ENCODE results near the gene TIMELESS. TPM values are rescaled to one million over a fixed set of nuclear protein-coding genes. Genes with fewer than 3 reads are reported as not detected.
A peak's percentile ranks its signal among the peaks of the same experiment; 100 is the strongest.

Gene TIMELESS
- total RNA-seq, 1 donor from 2014 or later: 35.0 TPM

- no peak overlapping the region for H3K4me3 Mint-ChIP-seq
Measured at GRCh38 chr12:56373515-56373914, 75.7 kb downstream of the TIMELESS start.

GRCh38 chr12:56366948-56367347 is 82.3 kb downstream of the TIMELESS start:
- DNase-seq (no peak), ATAC-seq (ENCODE audit: low read depth) (no peak)
- H3K4me1 Mint-ChIP-seq: no peaks in the 10 kb centered on the region
- intact Hi-C loops (cut with micrococcal nuclease): loop anchor here (10.0 kb wide), 1 partner anchor 268 kb away; the partner anchor contains the start of gene BAZ2A
- H3K4me3 Mint-ChIP-seq: no peak overlapping the region
- TF ChIP-seq CTCF (IDR thresholded peaks at IDR 0.05): no peak
- no peaks in the 10 kb centered on the region for H3K27me3 Mint-ChIP-seq
- H3K9me3 Mint-ChIP-seq: no peaks in the 10 kb centered on the region
- CTCF ChIA-PET: no interaction called here
- no peaks in the 10 kb centered on the region for H3K36me3 Mint-ChIP-seq (ENCODE audit: low read depth)
- H3K27ac Mint-ChIP-seq: no peak overlapping the region
- POLR2A ChIA-PET: interaction anchor here (0.5 kb wide), 1 partner anchor 37 kb away, joined by 7 read pairs; no protein-coding TSS in a partner anchor

More at GRCh38 chr12:56373515-56373914, 75.7 kb downstream of the TIMELESS start:
- no peak for TF ChIP-seq CTCF (IDR thresholded peaks at IDR 0.05)
- Mint-ChIP-seq H3K27ac (peak overlapping the region; percentile 94), H3K4me1 (peaks cover 53% of the 10 kb centered on the region), H3K36me3 (ENCODE audit: low read depth) (peaks cover 2% of the 10 kb centered on the region), H3K9me3 (no peaks in the 10 kb centered on the region), H3K27me3 (no peaks in the 10 kb centered on the region)
- CTCF ChIA-PET: no interaction called here
- ATAC-seq (ENCODE audit: low read depth) (no peak), DNase-seq (no peak)
- POLR2A ChIA-PET: interaction anchor here (0.6 to 8.4 kb wide), 5 partner anchors 14 to 544 kb away, joined by 4 to 128 read pairs (median 13); partner anchors contain the start of genes DNAJC14, IL23A and STAT2
- intact Hi-C loops (cut with micrococcal nuclease): no loop called here

Other genes with a start within 250 kb of the TIMELESS start
- 75.8 and 86.0 TPM in 2 replicates for gene RNF41, start 227.5 kb downstream of the TIMELESS start, total RNA-seq
- 27.7 and 31.4 TPM in 2 replicates for gene NABP2, start 225.1 kb downstream of the TIMELESS start, total RNA-seq
- 0.37 and 1.00 TPM in 2 replicates for gene SLC39A5, start 219.4 kb downstream of the TIMELESS start, total RNA-seq
- gene ANKRD52, start 191.0 kb downstream of the TIMELESS start, total RNA-seq: 44.1 and 44.8 TPM in 2 replicates
- gene COQ10A, start 182.5 kb downstream of the TIMELESS start, total RNA-seq: 30.2 and 35.6 TPM in 2 replicates
- 229 and 233 TPM in 2 replicates for gene CS, start 149.1 kb downstream of the TIMELESS start, total RNA-seq
- gene CNPY2, start 133.4 kb downstream of the TIMELESS start, total RNA-seq: 72.1 and 98.8 TPM in 2 replicates
- 86.3 and 98.9 TPM in 2 replicates for gene PAN2, start 115.4 kb downstream of the TIMELESS start, total RNA-seq
- gene IL23A, start 110.5 kb downstream of the TIMELESS start, total RNA-seq: 5.6 and 7.2 TPM in 2 replicates
- 159 and 177 TPM in 2 replicates for gene STAT2, start 89.3 kb downstream of the TIMELESS start, total RNA-seq
- gene APOF, start 86.6 kb downstream of the TIMELESS start, total RNA-seq: not detected in 2 replicates
- gene MIP, start 5.2 kb upstream of the TIMELESS start, total RNA-seq: not detected in 2 replicates
- 5.8 and 7.5 TPM in 2 replicates for gene SPRYD4, start 19.2 kb upstream of the TIMELESS start, total RNA-seq
- gene GLS2, start 38.7 kb upstream of the TIMELESS start, total RNA-seq: 2.6 and 3.5 TPM in 2 replicates
- 2.7 and 3.4 TPM in 2 replicates for gene RBMS2, start 72.4 kb upstream of the TIMELESS start, total RNA-seq
- gene BAZ2A, start 180.9 kb upstream of the TIMELESS start, total RNA-seq: 153 and 192 TPM in 2 replicates
- gene ATP5F1B, start 196.6 kb upstream of the TIMELESS start, total RNA-seq: 499 and 503 TPM in 2 replicates
- 183 and 185 TPM in 2 replicates for gene PTGES3, start 238.9 kb upstream of the TIMELESS start, total RNA-seq

Data from activated B cell treated with CpG ODN at 0.5 μM for 24 hours (primary cell).